Neural progenitor cell (in vitro differentiated cells): ENCODE measurements around the gene WDR1.

Source experiments
- EZH2 ChIP-seq: fragments of 200-600 bp; sonication (generic); IDR thresholded peaks from 2 replicates; pipeline ENCODE4 v1.6.1; 2017; ENCODE audit warnings: antibody characterized with exemption, mild to moderate bottlenecking, moderate library complexity
- TF ChIP-seq, protein P1 (sequence below): fragments of 200-600 bp; sonication (generic); IDR thresholded peaks from 2 replicates; pipeline ENCODE4 v1.5.1; 2017; ENCODE audit warnings: antibody characterized with exemption, mild to moderate bottlenecking

DNA sequence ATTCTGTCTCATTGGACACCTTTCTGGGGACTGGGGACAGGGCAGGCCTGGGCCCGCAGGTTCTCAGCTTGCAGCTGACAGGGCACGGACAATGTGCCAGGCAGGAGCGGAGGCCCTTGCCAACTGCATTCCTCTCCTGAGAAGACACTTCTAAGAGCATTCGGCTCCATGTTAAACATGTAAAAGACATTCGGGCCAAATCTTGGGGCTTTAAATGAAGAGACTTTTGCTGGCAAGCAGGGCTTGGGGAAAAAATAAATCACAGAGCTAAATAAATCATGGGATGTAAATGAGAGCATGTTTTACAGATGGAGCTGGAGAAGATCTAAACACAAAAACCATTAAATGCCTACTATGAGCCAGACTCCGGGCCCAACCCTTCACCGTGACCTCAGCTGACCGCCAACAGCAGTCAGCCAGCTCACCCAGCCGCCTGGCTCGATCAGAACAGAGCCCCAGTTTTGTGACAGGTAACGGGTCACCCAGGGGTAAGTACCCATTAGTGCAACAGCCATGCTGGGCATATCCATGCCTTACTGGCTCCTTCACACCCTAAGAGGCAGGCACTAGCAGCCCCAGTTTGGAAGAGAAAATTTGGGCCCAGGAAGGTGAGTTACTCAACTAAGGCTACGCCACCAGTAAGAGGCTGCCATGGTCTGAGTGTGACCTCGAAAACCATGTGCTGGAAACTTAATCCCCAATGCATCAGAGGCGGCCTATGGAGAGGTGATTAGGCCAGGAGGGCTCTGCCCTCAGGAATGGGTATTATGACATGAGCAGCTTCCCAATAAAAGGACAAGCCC, 14.7 kb downstream of the WDR1 start:
- TF ChIP-seq, protein P1, sequence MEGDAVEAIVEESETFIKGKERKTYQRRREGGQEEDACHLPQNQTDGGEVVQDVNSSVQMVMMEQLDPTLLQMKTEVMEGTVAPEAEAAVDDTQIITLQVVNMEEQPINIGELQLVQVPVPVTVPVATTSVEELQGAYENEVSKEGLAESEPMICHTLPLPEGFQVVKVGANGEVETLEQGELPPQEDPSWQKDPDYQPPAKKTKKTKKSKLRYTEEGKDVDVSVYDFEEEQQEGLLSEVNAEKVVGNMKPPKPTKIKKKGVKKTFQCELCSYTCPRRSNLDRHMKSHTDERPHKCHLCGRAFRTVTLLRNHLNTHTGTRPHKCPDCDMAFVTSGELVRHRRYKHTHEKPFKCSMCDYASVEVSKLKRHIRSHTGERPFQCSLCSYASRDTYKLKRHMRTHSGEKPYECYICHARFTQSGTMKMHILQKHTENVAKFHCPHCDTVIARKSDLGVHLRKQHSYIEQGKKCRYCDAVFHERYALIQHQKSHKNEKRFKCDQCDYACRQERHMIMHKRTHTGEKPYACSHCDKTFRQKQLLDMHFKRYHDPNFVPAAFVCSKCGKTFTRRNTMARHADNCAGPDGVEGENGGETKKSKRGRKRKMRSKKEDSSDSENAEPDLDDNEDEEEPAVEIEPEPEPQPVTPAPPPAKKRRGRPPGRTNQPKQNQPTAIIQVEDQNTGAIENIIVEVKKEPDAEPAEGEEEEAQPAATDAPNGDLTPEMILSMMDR = no peak
- TF ChIP-seq EZH2 = no peak
